Lung (tissue), 12 donors: ENCODE results near the gene LYZL1. TPM values are rescaled to one million over a fixed set of nuclear protein-coding genes. Genes with fewer than 3 reads are reported as not detected.

Experiments used
- ATAC-seq: fragments of 200-7000 bp; cut with Tn5 transposase; one replicate; pipeline ENCODE4 v1.9.1; 2020; ENCODE audit warnings: moderate number of reproducible peaks; ENCODE audit not compliant: insufficient read depth, low FRiP score
- DNase-seq, 3 donors: peaks; one replicate each; pipeline ENCODE4 v3.0.0-alpha.2; 2013 to 2017
- H3K27ac ChIP-seq, 2 donors: one replicate each; pipeline ENCODE4 v1.5.1; 2013; ENCODE audit warnings: mild to moderate bottlenecking in 2 of 2, moderate library complexity in 2 of 2, control low read depth in 1 of 2, inconsistent platforms in 1 of 2, low read depth in 1 of 2, low read length in 1 of 2
- H3K27me3 ChIP-seq, 3 donors: one replicate each; pipeline ENCODE4 v1.5.1; 2013; ENCODE audit warnings: low read length in 2 of 3; ENCODE audit not compliant: control insufficient read depth in 3 of 3, insufficient read depth in 3 of 3
- H3K36me3 ChIP-seq, 4 donors: one replicate each; pipeline ENCODE4 v1.5.1; 2013; ENCODE audit warnings: low read length in 4 of 4, mild to moderate bottlenecking in 1 of 4, moderate library complexity in 1 of 4; ENCODE audit not compliant: control insufficient read depth in 4 of 4, insufficient read depth in 4 of 4
- H3K4me1 ChIP-seq, 5 donors: one replicate each; pipeline ENCODE4 v1.5.1; 2013; ENCODE audit warnings: low read length in 5 of 5, mild to moderate bottlenecking in 2 of 5, moderate library complexity in 1 of 5; ENCODE audit not compliant: control insufficient read depth in 5 of 5, insufficient read depth in 5 of 5
- H3K4me3 ChIP-seq: one replicate; pipeline ENCODE4 v1.5.1; 2013; ENCODE audit warnings: mild to moderate bottlenecking, control low read depth, moderate library complexity
- H3K9ac ChIP-seq, 2 donors: one replicate each; pipeline ENCODE4 v1.5.1; 2013; ENCODE audit warnings: low read length in 2 of 2, control low read depth in 1 of 2; ENCODE audit not compliant: insufficient read depth in 1 of 2
- H3K9me3 ChIP-seq, 4 donors: one replicate each; pipeline ENCODE4 v1.5.1; 2013; ENCODE audit warnings: low read length in 3 of 4, mild to moderate bottlenecking in 1 of 4, moderate library complexity in 1 of 4; ENCODE audit not compliant: control insufficient read depth in 4 of 4, insufficient read depth in 3 of 4
- WGBS, 2 donors: extraction: QIAGEN DNeasy Blood & Tissue Kit; methylation state at CpG; one replicate each; pipeline ENCODE4 v1.1.7; 2013; 5-methylcytosine and 5-hydroxymethylcytosine counted together
- polyA plus RNA-seq, 2 donors: library from polyadenylated mRNA; stranded (reverse); fragments of 200-250 nt; gene quantifications; one replicate each; pipeline ENCODE4 v1.2.1, GENCODE V29; 2013
- total RNA-seq, 2 donors: library from RNA; depleted of rRNA in 1 of 2; stranded (reverse); fragments of >200 nt in 1 of 2; gene quantifications; one replicate each; pipeline ENCODE4 v1.2.1, GENCODE V29; 2014 to 2021
- TF ChIP-seq, protein P1 (sequence below): IDR thresholded peaks from 2 replicates; pipeline ENCODE4 v1.5.1; 2012; ENCODE audit warnings: mild to moderate bottlenecking; ENCODE audit errors: control extremely low read depth, extremely low read depth
- donor health status: control.
- donor health status: control.
- donor health status: Bipolar disorder and iron deficiency.
- donor health status: healthy.
- donor health status: DM: yes; HTN: yes; CAD: no.

Gene LYZL1
- total and polyA plus RNA-seq, 4 donors: not detected

DNA sequence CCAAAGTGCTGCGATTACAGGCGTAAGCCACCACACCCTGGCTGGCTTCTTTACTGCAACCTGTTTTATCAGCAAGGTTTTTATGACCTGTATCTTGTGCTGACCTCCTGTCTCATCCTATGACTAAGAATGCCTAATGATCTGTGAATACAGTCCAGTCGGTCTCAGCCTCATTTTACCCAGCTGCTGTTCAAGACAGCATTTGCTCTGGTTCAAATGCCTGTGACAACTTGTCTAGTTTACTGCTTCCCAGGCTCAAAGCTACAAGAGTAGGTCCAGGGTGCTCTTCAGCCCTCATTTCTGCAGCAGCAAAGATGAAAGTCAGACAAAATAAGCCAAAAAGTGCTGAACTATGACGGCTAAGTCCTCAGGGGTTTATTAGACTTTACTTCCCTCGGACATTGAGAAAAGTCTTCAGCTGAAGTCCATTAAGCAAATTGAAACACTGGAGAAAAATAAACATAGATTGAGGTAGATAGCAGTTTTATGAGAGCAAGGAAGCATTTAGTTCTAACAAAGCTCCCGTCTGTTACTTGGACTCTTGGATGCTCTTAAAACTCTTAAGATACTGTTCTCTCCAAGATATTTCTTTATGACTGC, 12.5 kb upstream of the LYZL1 start:
- DNase-seq: no peak
- H3K27me3 ChIP-seq: no peaks in the 10 kb centered on the region
- no peak for ATAC-seq
- H3K9me3 ChIP-seq: peaks cover 0 to 2% (median 0%) of the 10 kb centered on the region in 4 donors
- H3K4me3 ChIP-seq: no peak overlapping the region
- no peak overlapping the region for H3K27ac ChIP-seq
- TF ChIP-seq, protein P1, sequence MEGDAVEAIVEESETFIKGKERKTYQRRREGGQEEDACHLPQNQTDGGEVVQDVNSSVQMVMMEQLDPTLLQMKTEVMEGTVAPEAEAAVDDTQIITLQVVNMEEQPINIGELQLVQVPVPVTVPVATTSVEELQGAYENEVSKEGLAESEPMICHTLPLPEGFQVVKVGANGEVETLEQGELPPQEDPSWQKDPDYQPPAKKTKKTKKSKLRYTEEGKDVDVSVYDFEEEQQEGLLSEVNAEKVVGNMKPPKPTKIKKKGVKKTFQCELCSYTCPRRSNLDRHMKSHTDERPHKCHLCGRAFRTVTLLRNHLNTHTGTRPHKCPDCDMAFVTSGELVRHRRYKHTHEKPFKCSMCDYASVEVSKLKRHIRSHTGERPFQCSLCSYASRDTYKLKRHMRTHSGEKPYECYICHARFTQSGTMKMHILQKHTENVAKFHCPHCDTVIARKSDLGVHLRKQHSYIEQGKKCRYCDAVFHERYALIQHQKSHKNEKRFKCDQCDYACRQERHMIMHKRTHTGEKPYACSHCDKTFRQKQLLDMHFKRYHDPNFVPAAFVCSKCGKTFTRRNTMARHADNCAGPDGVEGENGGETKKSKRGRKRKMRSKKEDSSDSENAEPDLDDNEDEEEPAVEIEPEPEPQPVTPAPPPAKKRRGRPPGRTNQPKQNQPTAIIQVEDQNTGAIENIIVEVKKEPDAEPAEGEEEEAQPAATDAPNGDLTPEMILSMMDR: no peak
- no peaks in the 10 kb centered on the region for H3K36me3 ChIP-seq
- 70 to 86% methylated on average over 6 of the region's 6 CpGs for WGBS, 2 donors
- no peak overlapping the region for H3K9ac ChIP-seq
- peaks cover 0 to 26% (median 2%) of the 10 kb centered on the region in 5 donors for H3K4me1 ChIP-seq

DNA sequence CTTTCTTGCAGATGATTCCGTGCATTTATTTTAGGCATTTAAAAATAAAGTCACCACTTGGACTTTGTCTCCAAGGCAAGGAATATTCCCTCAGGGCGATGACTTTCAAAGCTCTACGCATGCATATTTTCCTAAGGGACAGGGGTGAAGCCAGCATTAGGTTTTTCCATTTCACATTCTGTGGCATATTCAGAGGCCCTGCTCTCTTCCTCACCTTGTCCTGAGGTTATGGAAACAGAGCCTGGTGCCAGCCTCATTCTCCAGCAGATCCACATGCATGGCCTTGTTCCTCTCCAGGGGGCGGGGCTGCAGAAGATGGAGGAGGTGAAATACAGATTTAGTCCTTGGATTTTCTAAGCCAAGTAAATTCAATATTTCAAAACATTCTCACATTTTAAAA, 11.6 kb upstream of the LYZL1 start:
- TF ChIP-seq, protein P1: no peak
- Histone ChIP-seq H3K4me3 (no peak overlapping the region), H3K27ac (no peak overlapping the region), H3K36me3 (no peaks in the 10 kb centered on the region), H3K27me3 (no peaks in the 10 kb centered on the region), H3K9ac (no peak overlapping the region), H3K4me1 (peaks cover 0 to 26% (median 2%) of the 10 kb centered on the region in 5 donors), H3K9me3 (peaks cover 0 to 2% (median 0%) of the 10 kb centered on the region in 4 donors)
- WGBS, 2 donors: 94 to 95% methylated on average over 4 of the region's 4 CpGs
- ATAC-seq: no peak
- no peak for DNase-seq

DNA sequence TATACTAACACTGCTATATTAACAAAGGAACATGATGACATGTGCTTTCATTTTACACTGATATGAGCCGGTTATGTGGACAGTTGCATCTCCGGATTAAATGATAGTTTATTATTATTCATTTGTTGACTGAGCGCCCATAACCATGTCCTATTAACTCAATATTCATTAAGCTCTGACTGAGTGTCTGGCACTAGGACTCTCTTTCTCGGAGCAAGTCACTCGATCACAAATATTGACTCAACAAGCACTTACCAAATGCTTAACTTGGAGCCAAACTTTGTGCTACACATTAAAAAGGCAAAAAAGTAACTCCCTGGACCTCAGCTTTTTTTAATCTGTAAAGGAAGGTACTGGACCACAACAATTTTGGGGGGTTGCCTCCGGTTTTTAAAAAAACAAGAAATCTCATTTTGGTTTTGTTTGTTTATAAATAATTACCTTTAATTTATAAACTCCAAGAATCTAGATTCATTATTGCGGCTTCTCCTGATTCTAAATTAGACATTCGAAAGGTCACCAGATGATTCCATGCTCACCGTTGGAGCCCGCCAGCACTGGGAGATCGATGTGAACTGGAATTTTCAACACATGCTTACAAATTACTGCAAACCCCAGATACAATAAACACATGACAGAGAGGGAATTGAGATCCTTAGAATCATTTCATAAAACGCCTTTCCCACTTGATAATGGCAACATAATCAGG, 8.9 kb upstream of the LYZL1 start:
- 65 to 84% methylated on average over 12 of the region's 12 CpGs for WGBS, 2 donors
- no peak overlapping the region for H3K27ac ChIP-seq
- H3K27me3 ChIP-seq: no peaks in the 10 kb centered on the region
- H3K9ac ChIP-seq: no peak overlapping the region
- no peak overlapping the region for H3K4me3 ChIP-seq
- TF ChIP-seq, protein P1: no peak
- peaks cover 0 to 26% (median 2%) of the 10 kb centered on the region in 5 donors for H3K4me1 ChIP-seq
- no peak for ATAC-seq
- H3K36me3 ChIP-seq: no peaks in the 10 kb centered on the region
- no peak for DNase-seq
- no peaks in the 10 kb centered on the region for H3K9me3 ChIP-seq
